ENCODE data around the gene MGA.

The MGA gene

GRCh38 chr15:41792000-41792637, 131.9 kb downstream of the MGA start:
- Histone ChIP-seq H3F3A (ENCODE audit: control insufficient read depth, insufficient read depth) (0 out of 2 replicates have a peak, but pooled peaks cover 2% of the 10 kb centered on the region), H3K27me3 (ENCODE audit: control insufficient read depth, low read length) (no peaks in the 10 kb centered on the region), H3K4me1 (ENCODE audit: control insufficient read depth, low read length) (peaks cover 50% of the 10 kb centered on the region), H3K27ac (ENCODE audit: low read depth, low read length) (no peak overlapping the region), H4K20me1 (ENCODE audit: control insufficient read depth, insufficient read depth, low read depth, low read length) (no peaks in the 10 kb centered on the region), H3K79me2 (ENCODE audit: control insufficient read depth, low read length) (no peaks in the 10 kb centered on the region), H3K9me2 (replicated peaks; ENCODE audit: control insufficient read depth, low read length) (no peaks in the 10 kb centered on the region), H3K4me2 (ENCODE audit: low read length) (no peak overlapping the region), H3K4me3 (ENCODE audit: low read length) (no peak overlapping the region), H3K36me3 (ENCODE audit: control insufficient read depth, low read length) (no peaks in the 10 kb centered on the region), H3K9me3 (ENCODE audit: control insufficient read depth, insufficient read depth, low read length) (no peaks in the 10 kb centered on the region)
- no peak for TF ChIP-seq CTCF (IDR thresholded peaks at IDR 0.05; ENCODE audit: low read depth, low read length, poor library complexity, severe bottlenecking)
- TF ChIP-seq EZH2phosphoT487 (IDR thresholded peaks at IDR 0.05; ENCODE audit: borderline replicate concordance, low read length) = no peak

DNA sequence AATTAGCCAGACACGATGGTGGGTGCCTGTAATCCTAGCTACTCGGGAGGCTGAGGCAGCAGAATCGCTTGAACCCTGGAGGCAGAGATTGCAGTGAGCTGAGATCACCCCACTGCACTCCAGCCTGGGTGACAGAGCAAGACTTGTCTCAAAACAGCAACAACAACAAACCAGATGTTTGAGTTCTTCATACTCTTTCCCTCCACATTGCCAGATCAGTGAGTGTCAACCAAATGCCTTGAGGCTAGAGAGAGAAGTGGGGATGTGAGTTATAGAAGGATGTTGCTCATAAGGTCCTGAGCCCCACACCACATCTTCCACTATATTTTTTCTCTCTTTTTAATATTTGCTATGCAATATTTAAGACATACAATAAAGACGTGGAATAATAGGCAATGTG, 133.9 kb downstream of the MGA start:
- Histone ChIP-seq H3K4me3 (ENCODE audit: low read length) (no peak overlapping the region), H3K9me2 (replicated peaks; ENCODE audit: control insufficient read depth, low read length) (no peaks in the 10 kb centered on the region), H3K79me2 (ENCODE audit: control insufficient read depth, low read length) (no peaks in the 10 kb centered on the region), H3K4me1 (ENCODE audit: control insufficient read depth, low read length) (peaks cover 46% of the 10 kb centered on the region), H3K4me2 (ENCODE audit: low read length) (no peak overlapping the region), H3K27ac (ENCODE audit: low read depth, low read length) (no peak overlapping the region), H3K36me3 (ENCODE audit: control insufficient read depth, low read length) (no peaks in the 10 kb centered on the region), H3K9me3 (ENCODE audit: control insufficient read depth, insufficient read depth, low read length) (no peaks in the 10 kb centered on the region), H3K27me3 (ENCODE audit: control insufficient read depth, low read length) (no peaks in the 10 kb centered on the region), H3F3A (ENCODE audit: control insufficient read depth, insufficient read depth) (0 out of 2 replicates have a peak, but pooled peaks cover 2% of the 10 kb centered on the region), H4K20me1 (ENCODE audit: control insufficient read depth, insufficient read depth, low read depth, low read length) (no peaks in the 10 kb centered on the region)
- TF ChIP-seq EZH2phosphoT487 (IDR thresholded peaks at IDR 0.05; ENCODE audit: borderline replicate concordance, low read length) (no peak), CTCF (IDR thresholded peaks at IDR 0.05; ENCODE audit: low read depth, low read length, poor library complexity, severe bottlenecking) (no peak)

DNA sequence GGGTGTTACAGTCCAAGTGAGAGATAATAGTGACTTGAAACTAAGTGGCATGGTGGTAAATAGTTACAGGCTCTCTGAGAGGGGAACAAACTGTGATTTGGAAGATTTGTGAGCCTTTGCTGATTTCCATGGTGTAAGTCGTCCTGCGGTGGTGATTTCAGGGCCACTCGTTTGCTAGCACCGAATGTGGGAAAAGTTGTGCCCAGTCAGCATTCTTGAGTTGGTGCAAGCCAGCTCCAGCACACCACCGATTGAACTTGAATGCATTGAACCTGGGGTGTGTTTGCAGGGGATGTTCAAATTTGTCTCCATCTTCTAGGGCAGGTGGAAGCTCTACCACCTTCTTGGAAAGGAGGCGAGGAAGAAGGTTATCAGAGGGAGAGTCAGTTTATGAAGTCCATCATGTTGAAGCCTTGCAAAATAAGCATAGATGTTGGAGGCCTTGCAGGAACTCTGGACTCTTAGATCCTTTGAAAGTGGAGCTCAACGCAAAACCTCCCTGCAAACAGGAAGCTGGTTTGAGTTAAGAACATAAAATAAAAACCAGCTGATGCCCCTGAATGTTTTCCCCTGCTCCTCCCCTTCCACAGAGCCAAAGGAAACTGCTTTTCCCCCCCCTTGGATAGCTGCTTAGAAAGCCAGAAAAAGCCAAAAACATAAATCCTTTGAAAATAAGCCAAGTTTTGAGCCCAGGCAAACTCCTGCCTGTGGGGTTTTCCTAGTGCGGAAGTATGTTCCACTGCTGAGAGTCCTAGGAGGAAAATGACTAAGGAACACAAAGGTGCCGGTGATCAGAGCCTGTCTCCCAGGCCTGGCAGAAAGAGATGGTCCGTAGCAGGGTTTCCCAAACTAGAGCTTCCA, 136.0 kb downstream of the MGA start:
- 0 out of 2 replicates have a peak, but pooled peaks cover 2% of the 10 kb centered on the region for H3F3A ChIP-seq (ENCODE audit: control insufficient read depth, insufficient read depth)
- no peaks in the 10 kb centered on the region for H3K9me3 ChIP-seq (ENCODE audit: control insufficient read depth, insufficient read depth, low read length)
- H3K36me3 ChIP-seq (ENCODE audit: control insufficient read depth, low read length) = no peaks in the 10 kb centered on the region
- peak overlapping the region; percentile 0; the same call in 1 of the 2 replicates for H3K4me2 ChIP-seq (ENCODE audit: low read length)
- TF ChIP-seq EZH2phosphoT487 (IDR thresholded peaks at IDR 0.05; ENCODE audit: borderline replicate concordance, low read length) (no peak), CTCF (IDR thresholded peaks at IDR 0.05; ENCODE audit: low read depth, low read length, poor library complexity, severe bottlenecking) (no peak)
- no peak overlapping the region for H3K27ac ChIP-seq (ENCODE audit: low read depth, low read length)
- no peak overlapping the region for H3K4me3 ChIP-seq (ENCODE audit: low read length)
- H4K20me1 ChIP-seq (ENCODE audit: control insufficient read depth, insufficient read depth, low read depth, low read length) = no peaks in the 10 kb centered on the region
- no peaks in the 10 kb centered on the region for H3K27me3 ChIP-seq (ENCODE audit: control insufficient read depth, low read length)
- peaks cover 36% of the 10 kb centered on the region for H3K4me1 ChIP-seq (ENCODE audit: control insufficient read depth, low read length)
- H3K9me2 ChIP-seq (replicated peaks; ENCODE audit: control insufficient read depth, low read length) = no peaks in the 10 kb centered on the region
- no peaks in the 10 kb centered on the region for H3K79me2 ChIP-seq (ENCODE audit: control insufficient read depth, low read length)

Data from DOHH2 (cell line).